HCT116 (cell line): ENCODE measurements around the gene NOXA1. TPM values are rescaled to one million over a fixed set of nuclear protein-coding genes. Genes with fewer than 3 reads are reported as not detected.

Experiments used
- ATAC-seq: fragments of 200-7000 bp; cut with Tn5 transposase; 2 replicates; pipeline ENCODE4 v1.9.1; 2020; ENCODE audit warnings: mild to moderate bottlenecking, moderate library complexity
- BruUV-seq: library from RNA; stranded (reverse); fragments of 400-500 nt; replicated peaks from 2 replicates; lab custom pipeline; 2021; lab: Mats Ljungman, UMichigan
- CTCF ChIA-PET: fragments of 300-600 bp; sonication (Branson Sonifier 250); formaldehyde crosslinking; loops from one replicate; lab custom pipeline; 2021; ENCODE audit warnings: antibody characterized with exemption; lab: Charles Lee
- POLR2A ChIA-PET: fragments of 300-600, 350-600 bp; sonication (Branson Sonifier 250); formaldehyde crosslinking; loops from one replicate; lab custom pipeline; 2021; ENCODE audit warnings: antibody characterized with exemption; lab: Charles Lee
- RAD21 ChIA-PET, 2 experiments: fragments of 300-600 bp; sonication (Branson Sonifier 250); formaldehyde crosslinking; loops; one replicate each; lab custom pipeline; 2023; ENCODE audit warnings: low total read pairs in 2 of 2; ENCODE audit not compliant: uncharacterized antibody in 2 of 2, unreplicated experiment in 2 of 2, low non-redundant PET in 1 of 2; lab: Charles Lee
- DNase-seq: peaks from one replicate; pipeline ENCODE4 v3.0.0-alpha.2; 2010; ENCODE audit warnings: low read depth, low spot score
- H2AFZ ChIP-seq: fragments of 200-600 bp; shearing (Covaris generic), sonication (generic); 2 replicates; pipeline ENCODE4 v1.6.1; 2017; ENCODE audit warnings: low read depth, mixed run types, mixed read lengths, antibody characterized with exemption, low read length; ENCODE audit not compliant: poor library complexity, severe bottlenecking
- H3K27ac ChIP-seq: 2 replicates; pipeline ENCODE4 v1.5.1; 2012; ENCODE audit warnings: low read depth, low read length
- H3K27me3 ChIP-seq: fragments of 200-600 bp; sonication (generic); 2 replicates; pipeline ENCODE4 v1.6.1; 2016; ENCODE audit warnings: mixed run types, low read length, mixed read lengths; ENCODE audit not compliant: insufficient read depth
- H3K36me3 ChIP-seq, 2 experiments: fragments of 200-500 bp in 1 of 2; fragments of 200-600 bp in 1 of 2; sonication (Bioruptor generic) in 1 of 2; sonication (generic) in 1 of 2; 2 replicates each; pipeline versions ENCODE4 v1.5.1 to v1.6.1; 2014 to 2016; ENCODE audit warnings: low read length in 2 of 2, inconsistent platforms in 1 of 2, mixed read lengths in 1 of 2, mixed run types in 1 of 2; ENCODE audit not compliant: insufficient read depth in 2 of 2, control insufficient read depth in 1 of 2
- H3K4me1 ChIP-seq, 2 experiments: fragments of 200-600 bp in 1 of 2; sonication (generic) in 1 of 2; 2 replicates each; pipeline versions ENCODE4 v1.5.1 to v1.6.1; 2012 to 2017; ENCODE audit warnings: low read length in 2 of 2, inconsistent platforms in 1 of 2, mild to moderate bottlenecking in 1 of 2, mixed read lengths in 1 of 2, mixed run types in 1 of 2, moderate library complexity in 1 of 2; ENCODE audit not compliant: insufficient read depth in 2 of 2, control insufficient read depth in 1 of 2
- H3K4me2 ChIP-seq: fragments of 200-600 bp; sonication (generic); 2 replicates; pipeline ENCODE4 v1.6.1; 2017; ENCODE audit warnings: mixed run types, low read length, mixed read lengths
- H3K4me3 ChIP-seq, 2 experiments: fragments of 200-600 bp in 1 of 2; sonication (generic) in 1 of 2; replicated peaks in 1 of 2; 2 replicates each; pipeline ENCODE4 v1.5.1; 2011 to 2016; ENCODE audit warnings: low read length in 2 of 2, control low read depth in 1 of 2, low read depth in 1 of 2, mild to moderate bottlenecking in 1 of 2, mixed read lengths in 1 of 2, mixed run types in 1 of 2
- H3K79me2 ChIP-seq: fragments of 200-600 bp; sonication (generic); 2 replicates; pipeline ENCODE4 v1.6.1; 2017; ENCODE audit warnings: mild to moderate bottlenecking, mixed run types, low read length, moderate library complexity, mixed read lengths; ENCODE audit not compliant: insufficient read depth
- H3K9ac ChIP-seq: fragments of 200-600 bp; sonication (generic); 2 replicates; pipeline ENCODE4 v1.6.1; 2016; ENCODE audit warnings: low read length, mixed read lengths
- H3K9me2 ChIP-seq: fragments of 200-600 bp; sonication (generic), shearing (Covaris generic); 2 replicates; pipeline ENCODE4 v1.6.1; 2017; ENCODE audit warnings: mixed run types, mild to moderate bottlenecking, moderate library complexity; ENCODE audit not compliant: insufficient read depth
- H3K9me3 ChIP-seq, 2 experiments: fragments of 200-500 bp in 1 of 2; fragments of 200-600 bp in 1 of 2; sonication (Bioruptor generic) in 1 of 2; sonication (generic) in 1 of 2; 2 replicates each; pipeline ENCODE4 v1.6.1; 2014 to 2017; ENCODE audit warnings: low read length in 2 of 2, mixed read lengths in 2 of 2, inconsistent platforms in 1 of 2, low read depth in 1 of 2, mild to moderate bottlenecking in 1 of 2, mixed run types in 1 of 2, moderate library complexity in 1 of 2; ENCODE audit not compliant: control insufficient read depth in 1 of 2, insufficient read depth in 1 of 2
- H4K20me1 ChIP-seq: fragments of 200-600 bp; sonication (generic), shearing (Covaris generic); 2 replicates; pipeline ENCODE4 v1.6.1; 2017; ENCODE audit warnings: mixed run types, mild to moderate bottlenecking, moderate library complexity; ENCODE audit not compliant: insufficient read depth
- CBX3 ChIP-seq: IDR thresholded peaks from 2 replicates; pipeline ENCODE4 v1.6.1; 2012; ENCODE audit warnings: low read depth
- CEBPB ChIP-seq: IDR thresholded peaks from 2 replicates; pipeline ENCODE4 v1.6.1; 2012; ENCODE audit warnings: low read depth
- CTCF ChIP-seq, 3 experiments: fragments of 200-600 bp in 1 of 3; sonication (generic) in 1 of 3; IDR thresholded peaks in 2 of 3; conservative IDR thresholded peaks in 1 of 3; 2 replicates each; pipeline ENCODE4 v1.5.1; 2012 to 2017; ENCODE audit warnings: low read depth in 2 of 3, low read length in 2 of 3, antibody characterized with exemption in 1 of 3, borderline replicate concordance in 1 of 3, control low read depth in 1 of 3, mild to moderate bottlenecking in 1 of 3, mixed read lengths in 1 of 3, mixed run types in 1 of 3, moderate library complexity in 1 of 3; ENCODE audit not compliant: insufficient read depth in 1 of 3
- EGR1 ChIP-seq: IDR thresholded peaks from 2 replicates; pipeline ENCODE4 v1.6.1; 2012; ENCODE audit warnings: low read depth
- EZH2 ChIP-seq: fragments of 200-600 bp; sonication (generic); IDR thresholded peaks from 2 replicates; pipeline ENCODE4 v1.6.1; 2017; ENCODE audit warnings: antibody characterized with exemption, mixed run types
- FOSL1 ChIP-seq: IDR thresholded peaks from 2 replicates; pipeline ENCODE4 v1.6.1; 2012; ENCODE audit warnings: low read depth
- POLR2A ChIP-seq: IDR thresholded peaks from 2 replicates; pipeline ENCODE4 v1.7.0; 2011; ENCODE audit warnings: borderline replicate concordance; ENCODE audit not compliant: insufficient read depth, insufficient read length; ENCODE audit errors: extremely low read depth
- POLR2AphosphoS5 ChIP-seq: IDR thresholded peaks from 2 replicates; pipeline ENCODE4 v1.6.1; 2011; ENCODE audit warnings: mild to moderate bottlenecking, low read depth, low read length, moderate library complexity
- RAD21 ChIP-seq: IDR thresholded peaks from 2 replicates; pipeline ENCODE4 v1.6.1; 2012; ENCODE audit warnings: low read depth, mild to moderate bottlenecking
- REST ChIP-seq: IDR thresholded peaks from 2 replicates; pipeline ENCODE4 v1.6.1; 2012; ENCODE audit warnings: low read depth
- SIN3A ChIP-seq: IDR thresholded peaks from 2 replicates; pipeline ENCODE4 v1.6.1; 2012; ENCODE audit warnings: low read depth
- SP1 ChIP-seq: IDR thresholded peaks from 2 replicates; pipeline ENCODE4 v1.6.1; 2012; ENCODE audit warnings: low read depth
- SRF ChIP-seq: IDR thresholded peaks from 2 replicates; pipeline ENCODE4 v1.6.1; 2012; ENCODE audit warnings: low read depth
- YY1 ChIP-seq: IDR thresholded peaks from 2 replicates; pipeline ENCODE4 v1.6.1; 2011; ENCODE audit warnings: low read length, low read depth, moderate library complexity, mild to moderate bottlenecking; ENCODE audit not compliant: insufficient replicate concordance; ENCODE audit errors: extremely low read depth
- intact Hi-C: fragments of 100-400 bp; cut with micrococcal nuclease; formaldehyde crosslinking; loops from 2 replicates; pipeline ENCODE4 v1.10.0; 2022
- total RNA-seq: library from RNA; stranded (reverse); gene quantifications from one replicate; pipeline ENCODE4 v1.2.1, GENCODE V29; 2021; ENCODE audit not compliant: unreplicated experiment

The NOXA1 gene
- total RNA-seq, 1 experiment from 2014 or later, result 13.2 TPM

DNA sequence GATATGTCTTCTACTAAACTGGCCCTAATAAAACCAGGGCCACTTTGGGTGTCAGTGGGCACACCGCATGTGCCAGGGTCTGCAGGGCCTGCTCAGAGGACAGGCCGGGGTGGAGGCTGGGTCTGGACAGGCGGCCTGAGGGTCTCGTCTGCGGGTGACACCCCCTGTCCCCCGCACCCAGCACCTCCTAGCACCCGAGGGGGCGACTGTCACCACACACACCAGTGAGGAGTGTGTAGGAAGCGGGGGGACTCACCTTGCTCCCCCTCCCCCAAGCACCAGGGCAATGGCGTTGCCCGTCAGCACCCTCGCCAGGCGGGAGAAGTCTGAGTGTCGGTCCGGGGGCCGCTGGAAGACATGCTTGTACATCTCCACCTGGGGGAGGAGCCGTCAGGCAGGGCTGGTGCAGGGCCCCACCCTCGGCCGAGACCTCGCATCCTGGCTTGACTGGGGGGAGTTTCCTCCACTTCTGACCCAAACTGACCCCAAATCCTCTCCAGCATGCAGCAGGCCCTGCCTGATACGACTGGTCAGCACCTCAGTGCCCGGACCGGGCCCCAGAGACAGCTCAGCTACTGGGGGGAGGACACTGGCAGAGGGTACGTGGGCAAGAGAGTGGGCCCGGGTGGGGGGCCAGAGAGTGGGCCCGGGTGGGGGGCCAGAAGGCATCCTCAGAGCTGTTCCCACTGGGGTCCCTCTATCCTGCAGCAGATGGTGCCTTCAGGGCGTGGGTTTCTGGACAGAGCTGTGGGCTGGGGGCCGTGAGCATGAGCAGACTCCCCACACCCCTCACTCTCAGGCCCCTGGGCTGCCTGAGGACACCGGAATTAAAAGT is 54.8 kb downstream of the NOXA1 start:
- Histone ChIP-seq H3K9me3 (peaks cover 7 to 11% of the 10 kb centered on the region in 2 experiments; a peak in 3 of 4 replicates), H3K27ac (no peak overlapping the region), H3K9ac (no peak overlapping the region), H3K27me3 (no peaks in the 10 kb centered on the region), H2AFZ (no peak overlapping the region), H3K4me1 (peaks cover 0 to 6% of the 10 kb centered on the region in 2 experiments; a peak in 1 of 4 replicates), H3K36me3 (no peaks in the 10 kb centered on the region), H3K4me3 (no peak overlapping the region), H3K9me2 (no peaks in the 10 kb centered on the region), H3K4me2 (no peak overlapping the region), H3K79me2 (no peaks in the 10 kb centered on the region), H4K20me1 (no peaks in the 10 kb centered on the region)
- intact Hi-C loops, result no loop called here
- BruUV-seq, result no TSS peak
- ChIA-PET CTCF (no interaction called here), POLR2A (no interaction called here), RAD21 (no interaction called here)
- DNase-seq, result no peak
- TF ChIP-seq CTCF (IDR thresholded peaks at IDR 0.05 in 2 of 3, conservative IDR thresholded peaks at IDR 0.05 in 1 of 3; ENCODE audit: borderline replicate concordance in 1 of 3, insufficient read depth in 1 of 3, low read depth in 2 of 3, low read length in 2 of 3), result no peak
- TF ChIP-seq EGR1, result no peak
- no peak for TF ChIP-seq SP1
- TF ChIP-seq CBX3, result no peak
- no peak for TF ChIP-seq POLR2AphosphoS5
- no peak for TF ChIP-seq SRF
- no peak for TF ChIP-seq SIN3A
- TF ChIP-seq REST, result no peak
- TF ChIP-seq FOSL1, result no peak
- TF ChIP-seq EZH2, result no peak
- TF ChIP-seq RAD21, result no peak
- TF ChIP-seq CEBPB, result no peak
- TF ChIP-seq POLR2A, result no peak
- no peak for TF ChIP-seq YY1
- ATAC-seq, result no peak
